AG20443 (cell line): ENCODE data around the gene SETD6.
"Not testable (repeated sequence)": the region's sequence is repeated elsewhere in the genome, so short reads cannot be mapped to it uniquely, and the experiment has no call there.

ENCODE experiments used
- DNase-seq: peaks from one replicate; pipeline ENCODE4 v3.0.0; 2012; ENCODE audit warnings: low spot score, mixed read lengths

Gene SETD6

GRCh38 chr16:58537124-58537906, 22.0 kb downstream of the SETD6 start:
- DNase-seq: no peak

- DNase-seq: no peak
Measured at GRCh38 chr16:58541711-58542110, 26.4 kb downstream of the SETD6 start.

GRCh38 chr16:58542291-58542690, 27.0 kb downstream of the SETD6 start:
- no peak for DNase-seq

GRCh38 chr16:58543685-58544084, 28.4 kb downstream of the SETD6 start:
- no peak for DNase-seq

GRCh38 chr16:58548378-58548777, 33.1 kb downstream of the SETD6 start:
- no peak for DNase-seq

- DNase-seq: no peak
Measured at GRCh38 chr16:58551496-58551895, 36.2 kb downstream of the SETD6 start.

GRCh38 chr16:58556678-58557077, 41.4 kb downstream of the SETD6 start:
- no peak for DNase-seq

GRCh38 chr16:58563235-58563634, 47.9 kb downstream of the SETD6 start:
- DNase-seq: peak; percentile 27

- DNase-seq: no peak
Measured at GRCh38 chr16:58563775-58564174, 48.5 kb downstream of the SETD6 start.

GRCh38 chr16:58565697-58566096, 50.4 kb downstream of the SETD6 start:
- DNase-seq: not testable (repeated sequence)
